ENCODE results near the gene ZNF358.

DNA sequence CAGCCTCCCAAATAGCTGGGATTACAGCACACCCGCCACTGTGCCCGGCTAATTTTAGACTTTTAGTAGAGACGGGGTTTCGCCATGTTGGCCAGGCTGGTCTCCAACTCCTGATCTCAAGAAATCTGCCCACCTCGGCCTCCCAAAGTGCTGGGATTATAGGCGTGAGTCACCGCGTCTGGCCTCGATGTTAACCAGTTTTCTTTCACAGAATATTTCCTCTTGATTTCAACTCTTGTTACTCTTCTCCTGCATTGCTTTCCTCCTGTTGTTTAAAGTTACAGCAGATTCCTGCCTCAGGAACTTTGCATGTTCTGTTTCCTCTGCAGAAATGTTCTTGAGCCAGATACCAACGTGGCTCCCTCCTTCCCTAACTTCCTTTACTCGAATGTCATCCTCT is 23.3 kb upstream of the ZNF358 start:
- TF ChIP-seq POLR2A (IDR thresholded peaks at IDR 0.05) = no peak
- TF ChIP-seq, protein P1, sequence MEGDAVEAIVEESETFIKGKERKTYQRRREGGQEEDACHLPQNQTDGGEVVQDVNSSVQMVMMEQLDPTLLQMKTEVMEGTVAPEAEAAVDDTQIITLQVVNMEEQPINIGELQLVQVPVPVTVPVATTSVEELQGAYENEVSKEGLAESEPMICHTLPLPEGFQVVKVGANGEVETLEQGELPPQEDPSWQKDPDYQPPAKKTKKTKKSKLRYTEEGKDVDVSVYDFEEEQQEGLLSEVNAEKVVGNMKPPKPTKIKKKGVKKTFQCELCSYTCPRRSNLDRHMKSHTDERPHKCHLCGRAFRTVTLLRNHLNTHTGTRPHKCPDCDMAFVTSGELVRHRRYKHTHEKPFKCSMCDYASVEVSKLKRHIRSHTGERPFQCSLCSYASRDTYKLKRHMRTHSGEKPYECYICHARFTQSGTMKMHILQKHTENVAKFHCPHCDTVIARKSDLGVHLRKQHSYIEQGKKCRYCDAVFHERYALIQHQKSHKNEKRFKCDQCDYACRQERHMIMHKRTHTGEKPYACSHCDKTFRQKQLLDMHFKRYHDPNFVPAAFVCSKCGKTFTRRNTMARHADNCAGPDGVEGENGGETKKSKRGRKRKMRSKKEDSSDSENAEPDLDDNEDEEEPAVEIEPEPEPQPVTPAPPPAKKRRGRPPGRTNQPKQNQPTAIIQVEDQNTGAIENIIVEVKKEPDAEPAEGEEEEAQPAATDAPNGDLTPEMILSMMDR (IDR thresholded peaks at IDR 0.05 in 4 of 5, conservative IDR thresholded peaks at IDR 0.05 in 1 of 5) = no peak
